GM19397 (cell line): ENCODE results near the gene PDK1.
A peak's percentile ranks its signal among the peaks of the same experiment; 100 is the strongest.
"Not testable (repeated sequence)": the region's sequence is repeated elsewhere in the genome, so short reads cannot be mapped to it uniquely, and the experiment has no call there.

Source experiments
- ATAC-seq: cut with Tn5 transposase; IDR thresholded peaks from one replicate; pipeline ENCODE4 v1.9.1; 2021; ENCODE audit warnings: mild to moderate bottlenecking, moderate library complexity; ENCODE audit not compliant: unreplicated experiment

Gene PDK1

GRCh38 chr2:172555522-172556283, at the start of gene PDK1:
Gene PDK1, plus strand, starts transcription at chr2:172556090. Its CDS starts 61 bp downstream, at chr2:172556151.
- peak; percentile 89 for ATAC-seq

GRCh38 chr2:172507199-172507598, 48.7 kb upstream of the PDK1 start:
- no peak for ATAC-seq

GRCh38 chr2:172510088-172510487, 45.8 kb upstream of the PDK1 start:
- no peak for ATAC-seq

GRCh38 chr2:172510548-172510947, 45.3 kb upstream of the PDK1 start:
- no peak for ATAC-seq

GRCh38 chr2:172512810-172513523, 42.9 kb upstream of the PDK1 start:
- no peak for ATAC-seq

GRCh38 chr2:172513524-172513900, 42.4 kb upstream of the PDK1 start:
- ATAC-seq, result no peak

GRCh38 chr2:172513935-172514586, 41.8 kb upstream of the PDK1 start:
- ATAC-seq, result no peak

GRCh38 chr2:172516299-172516698, 39.6 kb upstream of the PDK1 start:
- no peak for ATAC-seq

GRCh38 chr2:172518995-172519394, 36.9 kb upstream of the PDK1 start:
- ATAC-seq, result no peak

GRCh38 chr2:172525601-172526000, 30.3 kb upstream of the PDK1 start:
- no peak for ATAC-seq

GRCh38 chr2:172531309-172531708, 24.6 kb upstream of the PDK1 start:
- no peak for ATAC-seq

GRCh38 chr2:172532461-172532860, 23.4 kb upstream of the PDK1 start:
- ATAC-seq, result not testable (repeated sequence)

- no peak for ATAC-seq
Observed at GRCh38 chr2:172533687-172534086, 22.2 kb upstream of the PDK1 start.

- ATAC-seq, result no peak
Observed at GRCh38 chr2:172535119-172535518, 20.8 kb upstream of the PDK1 start.

- ATAC-seq, result not testable (repeated sequence)
Observed at GRCh38 chr2:172537851-172538250, 18.0 kb upstream of the PDK1 start.

GRCh38 chr2:172539767-172540166, 16.1 kb upstream of the PDK1 start:
- ATAC-seq, result no peak

GRCh38 chr2:172540421-172540820, 15.5 kb upstream of the PDK1 start:
- ATAC-seq, result no peak

- no peak for ATAC-seq
Observed at GRCh38 chr2:172545408-172546075, 10.3 kb upstream of the PDK1 start.

GRCh38 chr2:172549131-172549530, 6.8 kb upstream of the PDK1 start:
- no peak for ATAC-seq

GRCh38 chr2:172549802-172550201, 6.1 kb upstream of the PDK1 start:
- not testable (repeated sequence) for ATAC-seq

- ATAC-seq, result no peak
Observed at GRCh38 chr2:172550419-172550818, 5.5 kb upstream of the PDK1 start.
